GM19099 (cell line): ENCODE results near the gene LUZP1.

Experiments used
- POLR2A ChIP-seq: IDR thresholded peaks from 3 replicates; pipeline ENCODE4 v1.6.1; 2011; ENCODE audit warnings: low read depth; ENCODE audit not compliant: insufficient read length; ENCODE audit errors: extremely low read depth

LUZP1 gene

DNA sequence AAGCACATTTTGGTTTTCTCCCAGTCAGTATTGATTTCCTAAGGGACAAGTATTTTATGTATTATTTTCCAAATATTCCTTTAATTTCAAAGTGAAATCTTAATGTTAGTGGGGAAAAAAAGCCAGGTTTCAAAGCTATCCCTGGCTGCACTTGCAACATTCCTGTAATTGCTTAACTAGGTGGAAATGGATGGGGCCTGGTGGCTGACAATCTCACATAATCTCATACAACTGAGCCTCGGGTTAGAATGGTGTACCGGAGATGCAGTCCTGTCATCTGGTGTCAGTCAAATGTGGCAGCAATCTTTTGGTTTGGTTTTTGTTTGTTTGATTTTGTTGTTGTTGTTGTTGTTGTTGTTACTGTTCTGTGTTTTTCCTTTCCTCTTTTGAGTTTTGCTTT, 103.3 kb downstream of the LUZP1 start:
- no peak for TF ChIP-seq POLR2A

DNA sequence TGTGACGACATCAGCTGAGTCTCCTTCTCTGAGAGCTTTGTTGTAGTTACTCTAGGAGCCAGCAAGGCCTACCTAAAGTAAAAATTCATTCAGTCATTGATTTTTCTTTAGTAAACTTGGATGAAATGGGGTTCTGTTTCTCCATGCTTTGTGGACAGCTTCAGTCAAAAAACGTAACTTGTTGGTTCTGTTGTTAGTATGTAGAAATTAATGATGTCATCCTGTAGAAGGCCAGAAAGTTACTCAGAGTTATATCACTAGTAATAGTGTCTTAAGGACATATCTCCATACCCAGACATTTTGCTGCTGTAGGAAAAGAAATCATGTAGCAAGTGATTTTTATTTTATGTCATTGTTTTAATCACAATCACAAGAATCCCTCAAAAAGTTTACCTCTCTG, 106.4 kb downstream of the LUZP1 start:
- TF ChIP-seq POLR2A, result no peak

DNA sequence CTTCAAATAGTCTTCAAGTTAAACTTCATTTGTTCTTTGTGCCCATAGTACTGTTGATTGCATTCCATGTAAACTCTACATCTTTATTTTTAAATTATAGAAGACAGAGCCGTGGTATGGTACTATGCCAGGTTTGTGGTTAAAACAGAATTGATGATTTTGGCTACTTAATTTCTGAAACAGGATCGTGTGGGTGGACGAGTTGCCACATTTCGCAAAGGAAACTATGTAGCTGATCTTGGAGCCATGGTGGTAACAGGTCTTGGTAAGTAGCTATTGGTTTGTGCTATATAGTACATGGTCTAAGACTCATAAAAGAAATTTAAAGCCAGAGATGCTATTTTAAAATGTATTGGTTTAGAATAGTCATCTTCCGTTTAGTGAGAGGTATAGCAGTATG, 111.4 kb downstream of the LUZP1 start:
- TF ChIP-seq POLR2A, result no peak

GRCh38 chr1:23051290-23051909, 117.3 kb downstream of the LUZP1 start:
- TF ChIP-seq POLR2A, result no peak

DNA sequence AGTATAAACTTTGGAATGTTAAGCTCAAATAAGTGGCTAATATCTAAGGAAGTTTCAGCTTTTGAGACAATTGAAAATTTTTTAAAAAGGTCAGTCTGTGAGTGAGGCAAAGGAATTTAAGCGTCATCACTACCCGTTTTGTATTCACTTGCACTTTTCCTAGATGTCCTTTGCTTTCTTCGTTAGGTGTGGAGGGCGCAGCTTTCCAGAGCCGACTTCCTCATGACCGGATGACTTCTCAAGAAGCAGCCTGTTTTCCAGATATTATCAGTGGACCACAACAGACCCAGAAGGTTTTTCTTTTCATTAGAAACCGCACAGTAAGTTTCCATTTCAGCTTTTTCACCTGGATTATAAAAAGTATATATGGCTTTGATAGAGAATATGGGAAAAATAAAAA, 118.5 kb downstream of the LUZP1 start:
- TF ChIP-seq POLR2A, result no peak

DNA sequence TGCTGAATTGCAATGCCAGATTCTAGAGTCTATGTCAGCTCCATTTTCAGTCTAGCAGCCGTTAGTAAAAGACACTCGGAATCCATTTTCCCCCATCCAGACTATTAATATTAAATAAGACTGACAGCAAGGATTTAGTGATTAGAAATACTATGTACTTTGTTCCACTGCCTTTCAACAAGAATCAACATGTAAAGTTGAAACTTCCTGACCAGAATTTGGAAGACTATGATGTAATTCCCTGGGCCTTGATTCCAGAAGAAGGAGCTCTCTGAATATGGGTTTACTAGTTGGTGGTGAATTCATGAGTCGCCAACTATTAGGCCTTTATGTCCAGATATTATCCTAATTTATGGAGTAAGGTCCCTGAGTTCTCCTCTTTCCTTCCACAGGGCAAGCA, 124.6 kb downstream of the LUZP1 start:
- TF ChIP-seq POLR2A, result no peak

GRCh38 chr1:23040509-23040908, 128.1 kb downstream of the LUZP1 start:
- no peak for TF ChIP-seq POLR2A

GRCh38 chr1:23039308-23039826, 129.3 kb downstream of the LUZP1 start:
- TF ChIP-seq POLR2A, result no peak

GRCh38 chr1:23037081-23037740, 131.4 kb downstream of the LUZP1 start:
- no peak for TF ChIP-seq POLR2A

GRCh38 chr1:23035823-23036452, 132.7 kb downstream of the LUZP1 start:
- no peak for TF ChIP-seq POLR2A
